K562 (cell line): ENCODE data around the gene ENTPD8. TPM values are rescaled to one million over a fixed set of nuclear protein-coding genes. Genes with fewer than 3 reads are reported as not detected.

Source experiments
- ATF1 ChIP-seq, 2 experiments: fragments of 450-650 bp in 1 of 2; IDR thresholded peaks; 2 replicates each; pipeline ENCODE4 v1.6.1; 2016; ENCODE audit warnings: missing compliant biosample characterization in 1 of 2, missing genetic modification characterization in 1 of 2
- CBX2 ChIP-seq: fragments of 200-600 bp; sonication (generic); IDR thresholded peaks from one replicate; pipeline ENCODE4 v1.6.1; 2012; ENCODE audit warnings: mild to moderate bottlenecking, low read length, inconsistent platforms; ENCODE audit not compliant: insufficient read depth, poor library complexity, severe bottlenecking
- EGR1 ChIP-seq: fragments of 450-650 bp; conservative IDR thresholded peaks from 2 replicates; pipeline ENCODE4 v1.6.1; 2017; ENCODE audit warnings: mild to moderate bottlenecking
- FOXO4 ChIP-seq: fragments of 450-650 bp; formaldehyde crosslinking; IDR thresholded peaks from 2 replicates; pipeline ENCODE4 v1.4.0; 2020; ENCODE audit warnings: mild to moderate bottlenecking, moderate library complexity
- GMEB1 ChIP-seq: fragments of 250-450 bp; sonication (Bioruptor Pico); IDR thresholded peaks from 2 replicates; pipeline ENCODE4 v1.4.0; 2020; ENCODE audit warnings: mild to moderate bottlenecking
- HEY1 ChIP-seq: fragments of 250-450 bp; sonication (Bioruptor Pico); IDR thresholded peaks from 2 replicates; pipeline ENCODE4 v1.5.0; 2020; ENCODE audit warnings: mild to moderate bottlenecking, moderate library complexity, borderline replicate concordance
- HNRNPLL ChIP-seq: fragments of 200-400 bp; formaldehyde crosslinking; IDR thresholded peaks from 2 replicates; pipeline ENCODE4 v1.6.1; 2017; ENCODE audit warnings: low read length, low read depth, mild to moderate bottlenecking; ENCODE audit not compliant: poor library complexity, severe bottlenecking
- IRF2 ChIP-seq: sonication (generic); formaldehyde crosslinking; IDR thresholded peaks from 2 replicates; pipeline ENCODE4 v1.8.1; 2022; ENCODE audit warnings: mild to moderate bottlenecking, missing genetic modification reagents
- MAFF ChIP-seq: IDR thresholded peaks from 2 replicates; pipeline ENCODE4 v1.6.1; 2012; ENCODE audit warnings: low read length, improper control_type of control experiment
- MBD1 ChIP-seq: fragments of 250-450 bp; sonication (Bioruptor Pico); IDR thresholded peaks from 2 replicates; pipeline ENCODE4 v1.8.0; 2022; ENCODE audit warnings: inconsistent platforms
- MTA1 ChIP-seq: fragments of 450-650 bp; IDR thresholded peaks from 2 replicates; pipeline ENCODE4 v1.6.1; 2017; ENCODE audit warnings: borderline replicate concordance
- NR2F6 ChIP-seq: fragments of 450-650 bp; formaldehyde crosslinking; IDR thresholded peaks from 2 replicates; pipeline ENCODE4 v1.4.0; 2020; ENCODE audit warnings: mild to moderate bottlenecking
- PHF8 ChIP-seq: fragments of 200-600 bp; sonication (generic); IDR thresholded peaks from 2 replicates; pipeline ENCODE4 v1.6.1; 2012; ENCODE audit warnings: mixed run types, mild to moderate bottlenecking, inconsistent platforms, low read length, moderate library complexity, borderline replicate concordance
- SRSF3 ChIP-seq: fragments of 200-400 bp; formaldehyde crosslinking; IDR thresholded peaks from 2 replicates; pipeline ENCODE4 v1.6.1; 2016; ENCODE audit warnings: mild to moderate bottlenecking, low read length, moderate library complexity; ENCODE audit not compliant: insufficient read depth
- TOE1 ChIP-seq, 2 experiments: fragments of 450-650 bp in 1 of 2; sonication (generic) in 1 of 2; formaldehyde crosslinking in 1 of 2; IDR thresholded peaks; 2 replicates each; pipeline versions ENCODE4 v1.7.1 to v1.8.0; 2016 to 2022; ENCODE audit warnings: borderline replicate concordance in 2 of 2, mild to moderate bottlenecking in 2 of 2, antibody characterized with exemption in 1 of 2, inconsistent platforms in 1 of 2, low read depth in 1 of 2, missing genetic modification reagents in 1 of 2, moderate library complexity in 1 of 2
- TRIM28 ChIP-seq: fragments of 450-650 bp; IDR thresholded peaks from 2 replicates; pipeline ENCODE4 v1.6.1; 2017
- YY1 ChIP-seq, 3 experiments: IDR thresholded peaks; 2 replicates each; pipeline ENCODE4 v1.6.1; 2011; ENCODE audit warnings: low read length in 2 of 3, mild to moderate bottlenecking in 2 of 3, moderate library complexity in 2 of 3, borderline replicate concordance in 1 of 3, control low read depth in 1 of 3, low read depth in 1 of 3; ENCODE audit not compliant: insufficient read depth in 3 of 3, insufficient replicate concordance in 2 of 3, control insufficient read depth in 1 of 3, insufficient read length in 1 of 3; ENCODE audit errors: extremely low read depth in 1 of 3
- ZBTB1 ChIP-seq: sonication (generic); formaldehyde crosslinking; IDR thresholded peaks from 2 replicates; pipeline ENCODE4 v1.8.1; 2023; ENCODE audit warnings: missing genetic modification reagents, low read depth, mild to moderate bottlenecking, borderline replicate concordance
- ZFX ChIP-seq: sonication (generic); formaldehyde crosslinking; IDR thresholded peaks from 2 replicates; pipeline ENCODE4 v1.8.0; 2022; ENCODE audit warnings: mild to moderate bottlenecking, missing genetic modification reagents, moderate library complexity
- ZKSCAN1 ChIP-seq: fragments of 150-350 bp; IDR thresholded peaks from 2 replicates; pipeline ENCODE4 v1.6.1; 2016; ENCODE audit warnings: low read depth, low read length
- ZNF644 ChIP-seq: fragments of 200-800 bp; sonication (Bioruptor generic); IDR thresholded peaks from 2 replicates; pipeline ENCODE4 v1.6.1; 2016; ENCODE audit warnings: low read depth, missing genetic modification characterization, missing compliant biosample characterization
- ZSCAN29 ChIP-seq: fragments of 450-650 bp; IDR thresholded peaks from 2 replicates; pipeline ENCODE4 v1.6.1; 2017
- polyA plus RNA-seq, 8 experiments: library from polyadenylated mRNA; depleted of rRNA in 4 of 8; stranded (reverse) in 5 of 8; unstranded in 3 of 8; fragments of >200 nt; fragmentation: Nextera tagmentation in 2 of 8; fragmentation: Illumina TruSeq in 1 of 8; extraction: Ambion mirVana in 2 of 8; extraction: Trizol in 1 of 8; gene quantifications; 2 replicates each; pipeline versions ENCODE4 v1.2.1 to v1.2.3, GENCODE V29; 2011 to 2014; ENCODE audit warnings: inconsistent platforms in 1 of 8, missing spikeins in 1 of 8
- total RNA-seq, 7 experiments: library from RNA; depleted of rRNA in 6 of 7; stranded (reverse); fragments of >200 nt in 6 of 7; fragmentation: Illumina TruSeq in 2 of 7; extraction: Trizol in 2 of 7; gene quantifications; 2 replicates each; pipeline versions ENCODE4 v1.2.1 to v1.2.3, GENCODE V29; 2011 to 2021; ENCODE audit warnings: low replicate concordance in 1 of 7

Gene ENTPD8
- total and polyA plus RNA-seq, 9 of the 15 experiments (the other 6 are each of a cell fraction or from before 2014, with no cell fraction given), result 0.06 to 0.27 (median 0.19) TPM; not detected in 5

- TF ChIP-seq IRF2 (CRISPR knock-in tag) (no peak), NR2F6 (CRISPR knock-in tag) (no peak), HNRNPLL (no peak), MAFF (peak; percentile 97), GMEB1 (CRISPR knock-in tag) (peak; percentile 68), ZKSCAN1 (0 out of 2 replicates have a peak, but pooled peaks have one; percentile 23), PHF8 (no peak), ZFX (CRISPR knock-in tag) (peak; percentile 68), ZBTB1 (CRISPR knock-in tag) (no peak; the same call in 1 of the 2 replicates), TRIM28 (no peak), ATF1 (CRISPR knock-in tag; IDR thresholded peaks at IDR 0.05) (no peak), ATF1 (tag; IDR thresholded peaks at IDR 0.05) (peak; percentile 45), CBX2 (no peak), YY1 (IDR thresholded peaks at IDR 0.05; ENCODE audit: borderline replicate concordance in 1 of 3, control insufficient read depth in 1 of 3, extremely low read depth in 1 of 3, insufficient read depth in 3 of 3, insufficient read length in 1 of 3, insufficient replicate concordance in 2 of 3, low read depth in 1 of 3, low read length in 2 of 3) (peak in 1 of 3 experiments; percentile 15), EGR1 (peak; percentile 59), SRSF3 (no peak), FOXO4 (CRISPR knock-in tag) (no peak), ZNF644 (tag) (peak; percentile 67; the same call in 1 of the 2 replicates), MTA1 (peak; percentile 71; the same call in 1 of the 2 replicates), TOE1 (IDR thresholded peaks at IDR 0.05; ENCODE audit: borderline replicate concordance) (peak; percentile 91), TOE1 (CRISPR knock-in tag; IDR thresholded peaks at IDR 0.05; ENCODE audit: borderline replicate concordance, low read depth) (no peak), HEY1 (CRISPR knock-in tag) (peak; percentile 19; the same call in 1 of the 2 replicates), MBD1 (CRISPR knock-in tag) (no peak), ZSCAN29 (no peak)
Observed at GRCh38 chr9:137482094-137482781, 41.1 kb upstream of the ENTPD8 start (continued).
